HT-29 (cell line): Measurements from ENCODE around the gene MANEA. TPM values are rescaled to one million over a fixed set of nuclear protein-coding genes. Genes with fewer than 3 reads are reported as not detected.

Source experiments
- DNase-seq: peaks from one replicate; pipeline ENCODE4 v3.0.0-alpha.2; 2015; ENCODE audit warnings: low spot score
- total RNA-seq: library from RNA; depleted of rRNA; stranded (reverse); fragments of >200 nt; shearing (Covaris generic); gene quantifications from 2 replicates; pipeline ENCODE4 v1.2.3, GENCODE V29; 2014

Gene MANEA
- total RNA-seq, 1 experiment from 2014 or later: 1.9 TPM

DNA sequence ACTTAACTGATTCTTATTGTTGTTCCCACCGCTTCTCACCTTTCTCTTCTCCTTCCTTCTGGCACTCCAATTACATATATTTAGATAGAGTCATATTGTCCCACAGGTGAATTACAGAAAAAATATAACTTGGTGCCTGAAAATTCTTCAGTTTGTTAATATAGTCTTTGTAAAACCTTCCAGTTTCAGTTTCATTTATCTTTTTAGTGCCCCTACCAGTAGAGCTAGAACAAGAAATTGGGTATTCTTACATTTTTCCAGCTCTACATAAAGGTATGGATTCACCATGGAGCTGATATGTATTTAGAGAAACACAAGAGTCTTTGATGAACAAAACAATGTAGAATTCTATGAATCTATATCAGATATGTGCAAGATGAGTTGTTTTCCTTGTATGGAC lies 10.7 kb downstream of the MANEA start:
- no peak for DNase-seq

DNA sequence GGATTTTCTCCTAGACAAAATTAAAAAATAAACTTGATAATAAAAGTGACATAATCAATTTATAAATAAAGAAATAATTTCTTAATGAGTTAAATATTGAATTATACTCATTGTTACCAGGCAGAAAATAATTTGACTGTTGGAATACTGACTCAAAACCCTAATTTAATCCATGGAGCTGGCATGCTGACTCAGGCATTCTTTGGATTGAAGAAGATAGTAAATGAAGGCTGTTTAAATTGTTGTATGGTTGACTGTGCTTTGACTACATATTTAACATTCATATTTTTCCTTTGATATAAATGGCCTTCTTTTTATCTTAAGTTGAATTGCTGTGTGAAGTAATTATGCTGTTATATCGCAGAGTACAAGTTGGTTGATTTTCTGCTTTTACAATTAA lies 11.7 kb downstream of the MANEA start:
- no peak for DNase-seq

DNA sequence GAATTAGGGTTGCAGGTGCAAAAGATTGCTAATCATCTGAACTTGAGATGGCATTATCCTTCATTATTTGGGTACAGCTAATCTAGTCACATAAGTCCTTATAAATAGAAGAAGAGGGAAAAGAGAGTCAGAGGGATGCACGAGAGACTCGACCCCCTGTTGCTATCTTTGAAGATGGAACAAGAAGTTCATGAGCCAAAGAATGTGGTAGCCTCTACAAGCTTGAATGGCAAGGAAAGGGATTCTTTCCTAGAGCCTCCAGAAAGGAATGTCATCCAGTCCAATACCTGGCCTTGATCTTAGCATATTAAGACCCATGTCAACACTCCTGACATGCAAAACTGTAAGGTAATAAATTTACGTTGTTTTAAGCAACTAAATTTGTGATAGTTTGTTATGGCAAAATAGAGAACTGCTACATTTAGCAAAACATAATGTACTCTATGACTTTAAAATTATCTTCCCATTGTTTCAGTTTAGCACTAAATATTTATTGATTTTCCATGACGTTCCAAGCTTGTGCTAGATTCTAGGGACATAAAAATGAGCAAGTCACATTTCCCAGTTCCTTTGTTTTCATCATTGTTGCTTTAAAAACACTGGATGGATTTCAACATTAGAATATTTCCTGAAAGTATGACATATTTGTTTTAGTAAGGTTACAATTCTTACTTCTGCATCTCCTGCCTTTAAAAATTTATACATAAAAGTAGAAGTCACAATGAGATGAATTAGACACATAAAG lies 12.7 kb downstream of the MANEA start:
- no peak for DNase-seq

DNA sequence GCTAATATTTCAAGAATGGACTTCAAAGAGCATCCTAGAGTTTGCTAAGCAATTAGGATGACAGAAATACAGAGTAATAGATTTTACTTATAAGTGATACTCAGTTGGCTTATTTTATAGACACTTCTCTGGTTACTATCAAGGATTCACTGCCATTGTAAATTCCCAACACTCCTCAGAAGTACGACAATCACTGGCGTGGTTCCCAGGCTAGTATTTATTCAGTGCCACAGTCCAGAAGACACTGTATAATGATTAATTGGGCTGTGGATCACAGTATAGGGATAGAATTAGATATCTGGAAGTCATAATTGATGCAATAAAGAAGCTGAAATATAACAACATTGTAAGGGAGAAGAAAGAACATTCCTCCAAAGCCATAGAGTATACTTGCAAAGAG lies 15.7 kb downstream of the MANEA start:
- DNase-seq: peak; percentile 81

DNA sequence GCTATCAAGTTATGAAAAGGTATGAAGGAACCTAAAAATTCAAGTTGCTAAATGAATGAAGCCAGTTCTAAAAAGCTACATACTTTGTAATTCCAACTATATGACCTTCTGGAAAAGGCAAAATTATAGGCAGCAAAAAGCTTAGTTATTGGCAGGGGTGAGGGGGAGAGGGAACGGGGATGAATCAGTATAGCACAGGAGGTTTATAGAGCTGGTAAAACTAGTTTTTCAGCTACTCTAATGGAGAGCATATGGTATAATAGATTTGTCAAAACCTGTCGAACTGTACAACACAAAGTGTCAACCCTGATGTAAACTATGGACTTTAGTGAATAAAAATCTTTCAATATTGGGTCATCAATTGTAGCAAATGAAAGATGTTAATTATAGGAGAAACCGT lies 18.7 kb downstream of the MANEA start:
- DNase-seq: peak; percentile 20

DNA sequence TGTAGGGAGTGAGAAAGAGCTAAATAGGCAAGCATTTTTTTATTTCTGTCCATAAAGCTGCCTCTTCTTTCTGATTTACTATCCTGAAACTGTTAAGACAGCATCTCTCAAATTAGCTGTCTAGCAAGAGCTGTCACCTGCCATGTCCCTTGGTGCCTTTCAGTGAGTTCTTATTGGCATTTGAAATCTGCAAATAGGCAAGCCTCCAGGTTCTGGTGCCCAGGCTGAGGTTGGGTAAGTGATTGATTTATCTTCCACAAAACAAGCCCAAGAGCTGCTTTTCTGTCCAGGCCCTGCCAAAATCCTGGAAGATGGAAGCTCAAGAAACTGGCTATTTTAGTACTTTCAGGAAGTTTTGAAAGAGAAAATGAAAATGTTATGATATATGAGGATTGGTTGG lies 22.4 kb downstream of the MANEA start:
- no peak for DNase-seq

DNA sequence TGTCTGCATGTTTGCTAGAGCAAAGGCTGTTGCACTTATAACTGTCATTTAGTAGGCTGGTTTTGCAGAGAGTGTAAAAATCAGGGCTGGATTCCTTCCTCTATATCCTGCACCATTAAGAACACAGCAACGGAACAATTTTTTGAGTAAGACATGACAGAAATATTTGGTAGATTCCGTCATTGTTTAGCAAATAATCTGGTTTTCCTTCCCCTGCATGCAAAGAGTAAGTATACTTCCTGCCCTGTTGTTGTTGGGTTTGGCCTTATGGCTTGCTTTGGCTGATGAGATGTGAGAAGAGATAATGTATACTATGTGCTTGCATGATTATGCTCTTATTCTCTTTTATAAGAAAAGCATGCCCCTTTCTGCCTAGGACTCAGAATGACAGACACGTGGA lies 23.8 kb downstream of the MANEA start:
- no peak for DNase-seq

DNA sequence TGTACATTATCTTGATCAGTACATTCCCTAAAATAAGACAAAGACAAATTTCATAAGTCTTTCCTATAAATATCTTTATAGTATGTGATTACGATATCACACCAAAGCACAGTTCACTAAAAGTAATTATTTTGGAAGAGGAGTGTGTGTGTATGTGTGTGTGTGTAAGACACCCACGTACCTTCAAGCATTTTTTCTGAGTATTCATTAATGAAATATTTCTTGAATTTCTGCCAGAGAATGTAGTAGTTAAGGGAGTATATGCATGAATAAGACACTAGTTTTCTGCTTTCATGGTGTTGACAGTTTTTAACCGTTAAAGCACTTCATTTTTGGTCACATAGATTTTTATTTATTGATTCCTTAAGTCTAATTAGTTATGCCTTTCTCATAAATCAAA lies 36.8 kb downstream of the MANEA start:
- DNase-seq: no peak

DNA sequence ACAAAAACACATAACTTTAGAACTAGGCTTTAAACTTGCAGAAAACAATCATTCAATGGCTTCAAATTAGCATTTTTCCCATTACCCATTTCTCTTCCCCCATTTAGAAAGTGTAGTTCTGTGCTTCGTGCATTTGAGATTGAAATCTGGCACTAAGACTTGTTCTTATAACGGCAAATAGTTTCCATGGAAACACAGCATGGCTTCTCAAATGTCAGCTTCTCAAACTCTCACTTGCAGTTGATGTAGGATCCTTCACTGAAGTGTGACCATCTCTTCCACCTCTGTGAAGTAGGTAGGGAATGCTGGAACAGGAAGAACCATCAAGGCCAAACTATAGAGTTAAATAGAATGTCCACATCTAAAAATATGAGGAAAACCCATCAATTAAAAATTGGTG lies 52.2 kb downstream of the MANEA start:
- DNase-seq: no peak

DNA sequence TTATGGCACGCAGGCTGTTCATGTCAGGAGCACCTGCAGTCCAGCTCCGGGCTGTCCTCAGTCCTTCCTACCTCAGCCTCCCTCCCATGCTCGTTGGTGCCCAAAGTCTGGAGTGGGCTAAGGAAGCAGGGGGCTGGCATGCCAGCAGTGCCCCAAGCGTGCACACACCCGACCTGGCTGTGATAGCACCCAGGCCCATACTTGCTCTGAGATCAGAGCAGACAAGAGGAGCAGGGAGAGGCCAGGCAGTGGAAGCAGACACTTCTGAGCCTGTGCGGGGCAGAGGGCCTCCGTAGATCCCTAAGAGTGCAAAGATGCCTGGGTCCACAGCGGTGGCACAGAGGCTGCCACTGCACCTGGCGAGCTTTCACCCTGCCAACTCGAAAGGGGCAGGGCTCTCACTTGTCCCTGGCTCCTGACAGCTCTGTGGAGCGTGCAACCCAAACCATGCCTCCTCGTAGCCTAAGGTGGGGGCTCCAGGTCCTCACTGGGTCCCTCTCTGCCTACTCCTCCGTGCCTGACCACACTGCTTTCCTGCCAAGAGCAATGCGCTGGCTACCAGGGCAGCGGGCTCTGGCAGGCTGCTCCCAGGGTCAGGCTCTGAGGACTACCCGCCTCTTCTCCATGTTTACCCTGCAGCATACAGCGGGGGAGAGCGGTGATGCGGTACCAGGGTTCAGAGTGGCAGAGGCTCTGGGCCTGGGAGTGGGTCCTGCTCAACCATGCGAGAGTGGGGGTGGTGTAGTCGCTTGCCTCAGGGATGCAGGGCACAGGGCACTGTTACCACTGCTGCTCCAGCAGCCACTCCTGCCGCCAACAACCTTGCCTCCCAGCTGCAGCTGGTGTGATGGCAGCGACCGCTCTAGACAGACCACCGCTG lies 59.5 kb downstream of the MANEA start:
- no peak for DNase-seq

DNA sequence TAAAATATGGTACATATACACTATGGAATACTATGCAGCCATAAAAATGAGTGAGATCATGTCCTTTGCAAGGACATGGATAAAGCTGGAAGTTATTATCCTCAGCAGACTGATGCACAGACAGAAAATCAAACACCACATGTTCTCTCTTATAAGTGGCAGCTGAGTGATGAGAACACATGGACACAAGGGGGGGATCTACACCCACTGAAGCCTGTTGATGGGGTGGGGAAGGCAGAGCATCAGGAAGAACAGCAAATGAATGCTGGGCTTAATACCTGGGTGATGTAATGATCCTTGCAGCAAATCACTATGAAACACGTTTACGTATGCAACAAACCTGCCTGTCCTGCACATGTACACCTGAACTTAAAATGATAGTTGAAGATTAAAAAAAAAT lies 71.3 kb downstream of the MANEA start:
- peak; percentile 15 for DNase-seq

DNA sequence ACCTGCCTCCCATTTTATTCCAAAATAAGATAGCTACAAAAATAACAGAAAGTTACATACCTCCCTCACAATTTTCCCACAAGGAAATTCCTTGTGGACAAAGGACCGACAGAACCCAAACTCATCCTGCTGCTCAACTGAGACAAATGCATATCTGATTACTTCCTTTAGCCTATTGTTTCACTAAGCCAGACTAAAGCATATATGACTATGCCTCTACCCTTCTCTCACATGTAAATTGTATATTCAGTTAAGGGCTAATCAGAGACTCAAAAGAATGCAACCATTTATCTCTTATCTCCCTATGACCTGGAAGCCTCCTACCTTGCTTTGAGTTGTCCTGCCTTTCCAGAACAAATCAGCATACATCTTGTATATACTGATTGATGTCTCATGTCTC lies 72.1 kb downstream of the MANEA start:
- DNase-seq: no peak

DNA sequence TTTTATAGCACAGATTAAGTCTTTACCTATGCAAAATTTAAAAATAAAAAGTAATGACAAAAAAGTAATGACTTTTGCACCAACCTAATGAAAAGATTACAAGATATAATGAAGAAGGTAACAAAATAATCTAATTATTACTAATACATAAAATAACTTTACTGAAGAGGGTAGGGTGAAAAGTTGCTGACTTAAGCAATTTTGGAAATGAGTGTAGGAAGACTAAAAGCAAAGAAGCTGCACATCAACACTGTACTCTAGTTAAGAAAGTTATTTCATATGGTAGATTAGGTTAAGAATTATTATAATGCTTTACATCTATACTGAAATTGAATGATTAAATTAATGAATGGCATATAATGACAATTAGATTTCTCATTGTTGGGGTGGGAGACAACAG lies 76.8 kb downstream of the MANEA start:
- no peak for DNase-seq

DNA sequence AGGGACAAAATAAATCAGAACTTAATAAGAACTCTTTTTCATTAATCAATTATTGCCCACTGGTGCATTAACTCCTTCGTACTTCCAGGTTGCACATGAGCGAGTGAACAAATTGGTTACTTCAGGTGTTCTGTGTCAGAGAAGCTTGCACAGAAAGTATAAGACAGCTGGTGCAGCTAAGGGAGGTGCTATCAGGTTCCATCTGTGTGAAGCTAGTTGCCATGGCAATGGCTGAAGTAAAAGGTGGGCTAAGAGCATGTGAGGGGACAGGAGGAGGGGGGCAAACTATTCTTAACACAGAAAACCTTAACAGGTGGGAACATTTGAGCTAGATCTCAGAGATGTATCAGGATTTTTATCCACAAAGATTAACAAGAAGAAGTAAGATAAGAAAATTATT lies 81.6 kb downstream of the MANEA start:
- no peak for DNase-seq
